Placental epithelial cell (primary cell): Measurements from ENCODE around the gene RRP9. TPM values are rescaled to one million over a fixed set of nuclear protein-coding genes. Genes with fewer than 3 reads are reported as not detected.

ENCODE experiments used
- small RNA-seq: library from RNA; depleted of rRNA; stranded (forward); fragments of <200 nt; gene quantifications from one replicate; pipeline ENCODE3, GENCODE V24; 2012
- total RNA-seq: library from RNA; depleted of rRNA; stranded (reverse); fragments of >200 nt; gene quantifications from 2 replicates; pipeline ENCODE4 v1.2.3, GENCODE V29; 2012

Gene RRP9, protein sequence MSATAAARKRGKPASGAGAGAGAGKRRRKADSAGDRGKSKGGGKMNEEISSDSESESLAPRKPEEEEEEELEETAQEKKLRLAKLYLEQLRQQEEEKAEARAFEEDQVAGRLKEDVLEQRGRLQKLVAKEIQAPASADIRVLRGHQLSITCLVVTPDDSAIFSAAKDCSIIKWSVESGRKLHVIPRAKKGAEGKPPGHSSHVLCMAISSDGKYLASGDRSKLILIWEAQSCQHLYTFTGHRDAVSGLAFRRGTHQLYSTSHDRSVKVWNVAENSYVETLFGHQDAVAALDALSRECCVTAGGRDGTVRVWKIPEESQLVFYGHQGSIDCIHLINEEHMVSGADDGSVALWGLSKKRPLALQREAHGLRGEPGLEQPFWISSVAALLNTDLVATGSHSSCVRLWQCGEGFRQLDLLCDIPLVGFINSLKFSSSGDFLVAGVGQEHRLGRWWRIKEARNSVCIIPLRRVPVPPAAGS
- total RNA-seq, result 8.6 and 15.6 TPM in 2 replicates

GRCh38 chr3:51941798-51942602 is at the start of gene RRP9, which contains the start of gene PARP3:
TSS of gene RRP9 (minus strand) at chr3:51941904. CDS start at chr3:51941867, 37 bp downstream.
TSS of gene PARP3 (plus strand) at chr3:51942363. CDS start at chr3:51943356, 993 bp downstream.

DNA sequence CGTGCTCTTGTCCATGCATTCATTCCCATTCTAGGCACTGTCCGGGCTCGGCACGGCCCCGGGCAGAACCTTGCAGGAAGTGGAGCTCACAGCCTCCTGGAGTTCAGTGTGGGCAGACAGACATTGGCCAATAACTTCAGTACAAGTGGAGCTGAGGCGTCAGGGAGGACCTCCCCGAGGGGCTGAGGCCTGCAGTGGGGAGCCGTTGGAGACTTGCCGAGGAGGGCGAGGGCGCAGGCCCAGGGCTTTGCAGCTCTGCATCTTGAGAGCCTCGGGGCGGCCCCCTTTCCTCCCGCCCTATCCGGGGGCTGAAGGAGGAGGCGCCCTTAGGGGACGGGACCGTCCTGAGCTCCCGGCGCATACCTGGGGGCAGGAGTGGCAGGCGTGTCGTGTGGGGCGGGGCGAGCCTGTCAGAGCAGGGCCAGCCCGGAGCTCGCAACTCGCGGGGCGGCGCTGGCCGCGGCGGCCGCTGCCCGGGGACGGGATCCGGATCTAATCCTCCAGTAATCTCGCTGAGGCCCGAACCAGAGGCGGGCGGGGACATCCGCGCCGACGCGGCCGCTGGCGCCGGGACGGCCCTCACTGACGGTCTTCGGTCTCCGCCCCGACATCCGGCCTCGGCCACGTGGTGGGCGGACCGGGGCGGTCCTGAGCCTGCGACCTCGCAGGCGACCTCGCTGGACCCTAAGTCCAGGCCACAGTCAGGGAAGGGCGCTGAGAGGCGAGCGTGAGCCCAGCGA is 41.3 kb upstream of the RRP9 start, which contains the start of gene ACY1:
Gene ACY1, plus strand, starts transcription at position 698 of the 740 bp plus-strand sequence. CDS start 530 bp downstream, outside the sequence.

DNA sequence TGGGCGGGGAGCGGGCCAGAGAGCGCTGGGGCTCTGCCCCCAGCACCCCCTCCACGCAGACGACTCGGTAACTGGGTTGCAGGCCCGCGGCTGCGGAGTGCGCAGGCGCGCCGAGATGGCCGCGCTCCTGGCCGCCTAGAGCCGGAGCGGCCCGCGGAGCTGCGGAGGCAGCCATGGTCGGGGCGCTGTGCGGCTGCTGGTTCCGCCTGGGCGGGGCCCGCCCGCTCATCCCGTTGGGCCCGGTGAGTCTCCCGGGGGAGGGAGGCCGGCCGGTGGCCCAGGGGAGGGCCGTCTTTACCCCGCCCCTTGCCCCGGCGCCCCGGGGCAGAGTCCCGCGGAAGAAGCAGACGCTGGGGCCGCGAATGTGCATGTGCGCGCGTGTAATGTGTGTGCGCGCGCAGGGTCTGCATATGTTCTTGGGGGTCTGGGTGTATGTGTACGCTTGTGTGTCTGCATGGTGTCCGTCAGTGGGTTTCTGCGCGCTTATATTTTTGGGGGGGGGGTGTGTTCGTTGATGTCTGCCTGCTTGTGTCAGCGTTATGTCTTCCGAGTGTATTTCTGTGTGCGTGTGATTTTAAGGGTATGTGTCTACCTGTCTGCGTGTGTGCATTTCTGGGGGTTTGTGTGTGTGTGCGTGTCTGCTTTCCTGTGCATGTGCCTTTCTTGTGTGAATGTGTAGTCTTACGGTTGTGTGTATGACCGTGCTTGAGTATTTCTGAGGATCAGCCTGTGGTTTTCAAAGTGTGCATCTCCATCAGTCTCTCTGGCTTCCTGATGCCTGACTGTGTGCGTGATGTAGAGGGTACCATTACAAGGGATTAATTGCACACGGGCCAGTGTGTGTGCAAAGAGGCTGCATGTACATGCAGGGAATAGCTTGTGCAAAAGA is 33.5 kb upstream of the RRP9 start, which contains the start of gene ABHD14A:
Gene ABHD14A, plus strand, starts transcription at position 102 of the 889 bp plus-strand sequence. Its CDS starts 72 bp downstream, at position 174.

DNA sequence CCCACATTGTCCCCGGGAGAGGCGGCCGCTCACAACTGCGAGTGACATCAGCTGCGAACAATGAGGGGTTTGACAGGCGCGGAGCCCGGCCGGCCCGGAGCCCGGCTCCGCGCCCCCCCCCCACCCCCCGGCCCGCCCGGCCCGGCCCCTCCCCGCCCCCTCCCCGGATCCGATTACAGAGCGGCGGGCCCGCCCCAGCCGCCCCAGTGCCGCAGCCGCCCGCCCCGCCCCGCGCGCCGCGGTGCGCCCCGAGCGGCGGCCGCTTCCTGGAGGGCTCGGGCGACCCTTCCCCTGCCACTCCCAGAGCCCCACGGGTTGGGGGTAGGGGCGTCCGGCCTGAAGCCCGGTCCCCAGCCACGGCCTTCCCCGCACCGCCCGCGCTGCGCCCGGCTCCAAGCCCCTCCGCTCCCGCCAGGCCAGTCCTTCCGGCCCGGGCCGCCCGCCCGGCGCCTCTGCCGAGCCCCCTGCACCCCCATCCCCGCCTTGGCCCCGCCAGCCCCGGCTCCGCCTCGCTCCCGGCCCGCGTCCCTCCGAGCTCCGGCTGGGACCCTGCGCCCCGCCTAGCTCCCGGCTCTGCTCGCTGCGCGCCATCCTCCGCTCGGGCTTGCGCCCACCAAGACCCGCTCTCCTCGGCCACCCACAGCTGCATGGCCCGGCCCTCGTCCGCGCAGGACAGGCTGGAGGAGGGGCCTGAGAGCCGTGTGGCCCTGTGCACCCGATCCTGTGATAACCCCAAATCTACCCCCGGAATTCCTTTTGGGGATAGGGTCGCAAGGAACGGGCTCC is 25.9 kb upstream of the RRP9 start, which contains the start of gene PCBP4:
Gene PCBP4, minus strand, starts transcription at position 71 of the 786 bp plus-strand sequence. CDS start 6,214 bp downstream, outside the sequence.

DNA sequence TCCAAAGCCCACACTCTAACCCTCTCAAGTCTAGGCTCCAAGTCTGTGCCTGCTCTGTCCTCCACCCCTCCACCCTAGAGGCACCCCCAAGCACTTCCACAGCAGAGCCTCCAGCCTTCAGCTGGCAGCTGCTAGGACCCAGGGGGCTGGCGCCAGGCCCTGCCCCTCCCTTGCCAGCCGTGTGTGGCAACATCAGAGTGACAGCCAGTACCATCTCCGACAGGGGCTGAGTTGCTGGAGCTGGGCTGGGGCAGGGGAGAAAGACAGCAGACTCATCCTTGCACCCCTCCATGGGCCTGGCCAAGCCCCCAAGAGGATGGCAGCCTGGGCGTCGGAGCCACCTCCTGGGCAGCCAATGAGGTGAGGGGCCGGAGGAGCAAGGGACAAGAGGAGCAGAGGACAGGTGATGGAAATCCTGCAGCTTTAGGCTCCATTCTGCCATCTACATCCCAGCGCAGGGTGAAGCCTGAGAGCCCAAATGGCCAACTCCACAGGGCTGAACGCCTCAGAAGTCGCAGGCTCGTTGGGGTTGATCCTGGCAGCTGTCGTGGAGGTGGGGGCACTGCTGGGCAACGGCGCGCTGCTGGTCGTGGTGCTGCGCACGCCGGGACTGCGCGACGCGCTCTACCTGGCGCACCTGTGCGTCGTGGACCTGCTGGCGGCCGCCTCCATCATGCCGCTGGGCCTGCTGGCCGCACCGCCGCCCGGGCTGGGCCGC is 13.6 kb upstream of the RRP9 start, which contains the start of gene GPR62:
Gene GPR62, plus strand, starts transcription at position 207 of the 718 bp plus-strand sequence. Its CDS starts 272 bp downstream, at position 479.

Small RNAs within 50 kb of the gene (small RNA-seq; reads per million reads assigned to genes)
- not detected for gene AC115284.1

Other genes starting within 250 kb of the RRP9 start
- gene GRM2, start 234.8 kb downstream of the RRP9 start, total RNA-seq, result under 0.01 and 0.11 TPM in 2 replicates
- gene IQCF6, start 162.7 kb downstream of the RRP9 start, total RNA-seq, result not detected in 2 replicates
- gene IQCF2, start 80.3 kb downstream of the RRP9 start, total RNA-seq, result not detected in 2 replicates
- not detected in 2 replicates for gene IQCF5, start 66.3 kb downstream of the RRP9 start, total RNA-seq
- gene IQCF1, start 38.6 kb downstream of the RRP9 start, total RNA-seq, result not detected in 2 replicates
- 13.8 and 24.7 TPM in 2 replicates for gene PARP3, start 459 bp upstream of the RRP9 start, total RNA-seq
- gene GPR62, start 13.5 kb upstream of the RRP9 start, total RNA-seq, result under 0.01 TPM in 1 of 2 replicates, not detected in the other
- gene PCBP4, start 25.6 kb upstream of the RRP9 start, total RNA-seq, result 55.7 and 174 TPM in 2 replicates
- 22.9 and 28.3 TPM in 2 replicates for gene ABHD14B, start 32.1 kb upstream of the RRP9 start, total RNA-seq
- gene ABHD14A, start 33.2 kb upstream of the RRP9 start, total RNA-seq, result 11.0 and 12.7 TPM in 2 replicates
- gene ACY1, start 41.6 kb upstream of the RRP9 start, total RNA-seq, result 36.1 and 49.7 TPM in 2 replicates
- gene RPL29, start 54.0 kb upstream of the RRP9 start, total RNA-seq, result 1,027 and 1,065 TPM in 2 replicates
- gene DUSP7, start 114.7 kb upstream of the RRP9 start, total RNA-seq, result 11.0 and 25.2 TPM in 2 replicates
- gene POC1A, start 212.5 kb upstream of the RRP9 start, total RNA-seq, result 4.3 and 8.6 TPM in 2 replicates